GM21723 (cell line): Measurements from ENCODE around the gene SIGLEC9.

Source experiments
- ATAC-seq: cut with Tn5 transposase; IDR thresholded peaks from one replicate; pipeline ENCODE4 v1.9.1; 2021; ENCODE audit warnings: mild to moderate bottlenecking, moderate library complexity; ENCODE audit not compliant: unreplicated experiment

SIGLEC9 gene

DNA sequence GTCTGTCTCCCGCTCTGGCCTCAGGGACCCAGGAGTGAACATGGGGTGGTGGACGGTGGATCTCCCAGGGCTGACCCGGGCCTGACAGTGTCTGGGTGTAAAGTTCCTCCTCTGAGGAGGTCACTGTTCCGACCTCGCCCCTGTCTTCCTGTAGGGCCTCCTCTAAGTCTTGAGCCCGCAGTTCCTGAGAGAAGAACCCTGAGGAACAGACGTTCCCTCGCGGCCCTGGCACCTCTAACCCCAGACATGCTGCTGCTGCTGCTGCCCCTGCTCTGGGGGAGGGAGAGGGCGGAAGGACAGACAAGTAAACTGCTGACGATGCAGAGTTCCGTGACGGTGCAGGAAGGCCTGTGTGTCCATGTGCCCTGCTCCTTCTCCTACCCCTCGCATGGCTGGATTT lies at the start of gene SIGLEC9:
Gene SIGLEC9, plus strand, starts transcription at position 178 of the 400 bp plus-strand sequence. Its CDS starts 69 bp downstream, at position 247.
- ATAC-seq = no peak

DNA sequence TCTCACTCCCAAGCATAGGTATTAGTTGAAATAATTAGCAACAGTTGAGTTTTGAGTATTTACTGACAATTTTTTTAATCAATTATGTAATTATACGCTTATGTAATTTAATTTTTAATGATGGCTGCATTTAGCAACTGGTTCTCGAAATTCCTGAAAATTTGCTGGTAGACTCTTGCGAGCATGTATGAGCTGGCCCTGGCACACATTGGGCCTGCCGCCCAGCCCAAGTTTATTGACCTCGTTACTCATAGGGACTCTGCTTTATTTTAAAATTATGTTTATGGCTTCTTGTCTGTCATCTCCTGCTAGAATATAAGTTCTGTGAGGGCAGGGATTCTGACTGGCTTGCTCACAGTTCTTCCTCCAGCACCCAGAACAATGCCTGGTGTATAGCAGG lies 48.7 kb upstream of the SIGLEC9 start:
- no peak for ATAC-seq

DNA sequence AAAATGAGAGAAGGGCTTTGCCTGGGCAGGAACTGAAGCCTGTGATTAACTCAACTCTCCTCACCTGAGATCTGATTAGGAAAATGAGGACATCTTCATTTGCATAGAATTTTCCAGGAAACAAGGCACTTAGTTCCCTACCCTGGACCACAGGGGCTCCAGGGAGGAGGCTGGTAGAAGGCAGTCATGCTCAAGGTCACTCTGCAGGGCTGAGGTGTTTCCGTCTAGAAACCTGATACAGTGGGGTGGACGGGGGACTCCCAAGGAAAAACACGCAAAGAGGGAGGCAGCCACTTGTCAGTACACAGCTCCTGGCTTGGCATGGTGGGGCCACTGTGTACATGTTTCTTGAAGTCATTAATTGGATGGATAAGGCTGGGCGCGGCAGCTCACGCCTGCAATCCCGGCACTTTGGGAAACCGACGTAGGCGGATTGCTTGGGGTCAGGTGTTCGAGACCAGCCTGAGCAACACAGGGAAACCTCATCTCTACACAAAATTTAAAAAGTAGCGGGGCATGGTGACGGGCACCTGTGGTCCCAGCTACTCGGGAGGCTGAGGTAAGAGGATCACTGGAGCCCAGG lies 48.0 kb upstream of the SIGLEC9 start:
- ATAC-seq = no peak

DNA sequence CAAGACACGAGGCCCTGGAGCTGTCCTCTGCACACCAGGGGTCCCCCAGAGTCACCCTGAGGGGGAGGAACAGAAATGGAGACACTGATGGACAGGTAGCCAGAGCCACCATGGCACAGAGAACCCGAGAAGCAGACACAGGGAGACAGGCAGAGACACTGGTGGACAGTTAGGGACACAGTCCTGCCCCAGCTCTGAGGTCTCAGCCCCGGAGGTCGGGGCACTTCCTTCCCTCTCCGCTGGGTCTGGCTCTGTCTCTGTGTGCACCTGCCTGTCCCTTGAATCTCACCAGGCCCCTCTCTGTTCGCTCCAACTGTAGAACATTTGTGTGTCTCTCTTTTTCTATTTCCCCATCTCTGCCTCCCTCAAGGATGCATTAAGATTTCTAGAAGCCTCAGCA lies 46.6 kb upstream of the SIGLEC9 start:
- no peak for ATAC-seq

DNA sequence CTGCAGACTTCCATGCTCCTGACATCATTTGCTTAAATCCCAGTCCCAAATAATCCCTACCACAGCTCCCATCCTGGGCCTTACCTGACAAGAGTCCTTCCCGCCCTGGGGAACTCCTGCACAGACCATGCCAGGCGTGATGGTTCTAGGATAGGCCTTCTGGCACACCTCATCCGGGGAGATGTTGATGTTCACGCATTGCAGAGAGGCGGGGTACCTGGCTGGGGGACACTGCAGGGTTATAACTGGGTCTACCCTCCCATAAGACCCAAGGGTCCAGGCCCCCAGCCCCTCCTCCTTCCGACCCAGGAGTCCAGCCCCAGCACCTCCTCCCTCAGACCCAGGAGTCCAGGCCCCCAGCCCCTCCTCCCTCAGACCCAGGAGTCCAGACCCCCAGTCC lies 46.0 kb upstream of the SIGLEC9 start:
- no peak for ATAC-seq

- ATAC-seq = no peak
Measured at GRCh38 chr19:51079481-51080110, 45.1 kb upstream of the SIGLEC9 start.

DNA sequence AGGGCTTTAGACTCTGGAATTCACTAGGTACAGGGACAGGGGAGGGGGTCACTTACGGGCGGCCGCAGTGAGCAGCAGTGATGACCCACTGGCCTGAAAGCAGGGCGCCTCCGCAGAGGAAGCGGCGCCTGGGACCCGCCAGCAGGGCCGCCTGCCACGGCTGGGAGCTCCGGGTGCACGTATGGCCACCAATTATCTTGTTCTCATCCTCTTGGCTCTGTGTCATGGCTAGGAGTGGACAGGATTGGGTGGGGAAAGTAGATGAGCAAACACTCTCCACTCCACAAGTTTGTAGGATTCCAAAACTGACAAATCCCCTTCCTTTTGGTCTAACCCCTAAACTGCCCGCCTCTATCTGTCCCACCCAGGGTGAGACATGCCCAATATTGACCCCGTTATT lies 43.2 kb upstream of the SIGLEC9 start:
- ATAC-seq = no peak

- ATAC-seq = no peak
Measured at GRCh38 chr19:51082611-51083010, 42.1 kb upstream of the SIGLEC9 start, which contains the start of gene KLK14. Gene KLK14 (minus strand): TSS chr19:51082887. CDS start chr19:51082614, 273 bp downstream.

GRCh38 chr19:51083181-51083580 lies 41.5 kb upstream of the SIGLEC9 start:
- no peak for ATAC-seq

DNA sequence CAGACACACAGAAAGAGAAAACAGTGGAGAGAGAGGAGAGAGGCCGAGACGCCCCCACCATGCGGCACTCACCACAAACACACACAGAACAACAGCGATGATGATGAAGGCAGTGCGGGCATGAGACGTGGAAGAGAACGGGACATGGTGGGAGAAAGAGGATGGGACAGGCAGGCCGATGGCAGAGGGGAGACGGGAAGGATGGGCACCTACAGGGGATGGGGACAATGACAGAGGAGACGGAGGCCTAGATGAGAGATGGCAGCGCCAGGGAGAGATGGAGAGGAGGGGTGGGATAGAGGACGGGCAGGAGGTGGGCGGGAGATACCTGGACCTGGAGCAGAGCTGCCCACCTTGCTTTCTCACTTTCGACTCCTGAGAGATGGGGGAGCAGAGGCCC lies 40.9 kb upstream of the SIGLEC9 start:
- no peak for ATAC-seq

- no peak for ATAC-seq
Measured at GRCh38 chr19:51084505-51084904, 40.2 kb upstream of the SIGLEC9 start.

DNA sequence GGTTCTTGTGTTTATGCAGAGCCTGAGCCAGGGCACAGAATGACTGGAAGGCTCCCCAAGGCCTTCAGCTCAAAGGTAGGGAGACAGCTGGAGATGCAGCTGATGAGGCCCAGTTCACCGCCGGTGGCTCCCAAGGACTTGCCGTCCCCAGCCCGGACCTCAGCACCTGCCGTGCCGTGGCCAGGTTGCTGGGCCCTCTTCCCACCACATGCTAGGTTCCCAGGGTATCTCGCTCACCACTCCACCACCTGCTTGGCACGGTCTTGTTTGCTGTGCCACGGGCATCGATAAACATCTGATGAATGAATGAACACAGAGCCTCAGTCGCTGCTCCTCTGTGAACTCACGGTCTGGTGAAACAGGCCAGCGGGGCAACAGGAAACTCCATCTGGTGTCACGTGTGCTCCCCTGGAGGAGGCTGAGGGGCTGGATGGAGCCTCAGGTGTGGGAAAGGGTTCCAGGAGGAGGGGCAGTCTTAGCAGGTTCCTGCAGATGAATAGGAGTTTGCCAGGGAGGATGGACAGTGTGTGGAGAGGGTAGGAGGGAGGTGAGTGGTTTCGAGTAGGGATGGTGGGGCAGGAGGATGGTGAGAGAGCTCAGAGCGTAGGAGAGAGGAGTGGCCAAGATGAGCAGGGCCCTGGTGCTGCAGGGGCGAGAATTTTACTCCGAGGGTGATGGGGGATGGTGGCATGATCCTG lies 38.4 kb upstream of the SIGLEC9 start:
- no peak for ATAC-seq

GRCh38 chr19:51089786-51090185 lies 34.9 kb upstream of the SIGLEC9 start:
- ATAC-seq = no peak

- ATAC-seq = no peak
Measured at GRCh38 chr19:51090471-51090870, 34.2 kb upstream of the SIGLEC9 start.

DNA sequence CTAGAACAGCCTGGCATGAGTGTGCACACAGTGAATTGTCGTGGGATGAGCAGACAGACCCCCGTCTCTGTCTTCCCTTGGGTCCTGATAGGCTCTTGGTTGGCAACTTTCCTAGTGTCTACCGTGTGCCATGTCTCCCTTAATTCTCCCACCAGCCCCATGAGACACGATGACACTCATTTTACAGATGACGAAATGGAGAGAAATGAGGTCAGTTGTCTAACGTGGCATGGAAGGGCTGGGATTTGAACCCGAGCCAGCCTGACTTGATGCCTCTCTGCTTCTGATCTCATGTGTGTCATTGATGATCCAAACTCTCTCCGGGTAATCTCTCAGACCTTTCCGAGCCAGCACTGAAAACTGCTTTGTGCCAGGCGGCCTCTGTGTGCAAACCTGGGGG lies 33.6 kb upstream of the SIGLEC9 start:
- ATAC-seq = no peak

DNA sequence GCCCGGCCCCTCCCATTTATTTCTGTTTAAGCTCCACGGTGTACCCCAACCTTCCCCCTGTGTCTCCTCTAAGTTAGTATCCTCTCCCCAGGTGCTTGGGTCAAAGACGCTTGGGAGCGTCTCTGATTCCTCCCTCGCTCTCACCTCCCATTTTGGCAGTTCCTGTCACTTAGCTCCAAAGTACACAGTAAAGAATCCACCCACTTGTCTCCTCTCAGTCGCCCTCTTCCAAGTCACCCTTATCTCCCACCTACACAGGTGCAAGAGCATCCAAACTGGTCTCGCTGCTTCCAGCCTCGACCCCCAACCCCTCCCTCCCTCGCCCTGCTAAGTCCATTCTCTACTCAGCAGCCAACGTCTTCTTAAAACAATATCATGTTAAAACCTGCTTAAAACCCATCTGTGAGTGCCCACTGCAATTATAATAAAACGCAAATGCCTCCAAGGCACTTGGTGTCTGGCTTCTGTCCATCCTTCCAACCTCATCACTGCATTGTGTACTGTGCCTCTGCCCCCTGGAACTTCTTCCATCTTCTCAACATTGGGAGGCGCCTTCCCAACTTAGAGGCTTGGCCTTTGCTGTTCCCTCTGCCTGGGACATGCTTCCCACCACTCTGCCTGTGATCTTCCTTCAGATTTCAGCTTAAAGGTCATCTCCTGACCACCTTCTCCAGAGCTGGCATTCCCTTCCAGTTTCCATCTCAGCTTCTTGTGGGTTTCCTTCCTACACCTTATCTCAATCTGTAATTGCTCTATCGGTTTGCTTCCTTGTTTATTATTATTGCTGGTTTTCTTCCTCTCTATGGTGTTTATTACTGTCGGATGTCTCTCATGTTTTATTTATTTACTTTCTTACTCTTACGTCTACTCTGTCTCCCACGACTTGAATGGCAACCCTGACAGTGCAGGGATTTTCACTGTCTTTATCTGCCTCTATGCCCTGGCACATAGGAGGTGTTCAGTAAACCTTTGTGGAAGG lies 32.5 kb upstream of the SIGLEC9 start:
- no peak for ATAC-seq

GRCh38 chr19:51093101-51093500 lies 31.6 kb upstream of the SIGLEC9 start:
- no peak for ATAC-seq

GRCh38 chr19:51093510-51094345 lies 31.0 kb upstream of the SIGLEC9 start:
- no peak for ATAC-seq

DNA sequence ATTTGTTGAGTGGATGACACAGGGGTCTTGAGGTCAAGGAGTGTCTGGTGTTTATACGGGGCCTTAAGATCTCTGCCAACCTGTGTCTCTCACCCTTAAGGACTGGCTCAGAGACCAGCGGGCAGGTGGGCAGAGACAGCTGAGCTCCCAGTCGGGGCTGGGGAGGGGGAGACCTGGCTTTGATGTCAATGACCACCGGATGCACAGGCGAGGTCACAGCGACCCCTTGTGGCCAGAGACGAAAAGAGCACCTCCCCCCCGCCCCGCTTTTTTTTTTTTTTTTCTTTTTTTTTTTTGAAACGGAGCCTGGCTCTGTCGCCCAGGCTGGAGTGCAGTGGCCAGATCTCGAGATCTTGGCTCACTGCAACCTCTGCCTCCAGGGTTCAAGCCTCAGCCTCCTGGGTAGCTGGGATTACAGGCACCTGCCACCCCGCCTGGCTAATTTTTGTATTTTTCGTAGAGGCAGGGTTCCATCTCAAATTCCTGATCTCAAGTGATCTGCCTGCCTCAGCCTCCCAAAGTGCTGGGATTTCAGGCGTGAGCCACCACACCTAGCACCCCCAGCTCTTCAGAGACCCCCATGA lies 29.9 kb upstream of the SIGLEC9 start:
- ATAC-seq = no peak
